Stimulated activated CD4-positive, alpha-beta T cell treated with anti-CD3 and anti-CD28 coated beads, Interleukin-4, amount 100 ng/mL, for 48 hours (primary cell): ENCODE results near the gene AGAP5.

Experiments
- DNase-seq, 2 donors: peaks; one replicate each; pipeline ENCODE4 v3.0.0-alpha.2; 2020; ENCODE audit warnings: low read depth in 2 of 2

AGAP5 gene

DNA sequence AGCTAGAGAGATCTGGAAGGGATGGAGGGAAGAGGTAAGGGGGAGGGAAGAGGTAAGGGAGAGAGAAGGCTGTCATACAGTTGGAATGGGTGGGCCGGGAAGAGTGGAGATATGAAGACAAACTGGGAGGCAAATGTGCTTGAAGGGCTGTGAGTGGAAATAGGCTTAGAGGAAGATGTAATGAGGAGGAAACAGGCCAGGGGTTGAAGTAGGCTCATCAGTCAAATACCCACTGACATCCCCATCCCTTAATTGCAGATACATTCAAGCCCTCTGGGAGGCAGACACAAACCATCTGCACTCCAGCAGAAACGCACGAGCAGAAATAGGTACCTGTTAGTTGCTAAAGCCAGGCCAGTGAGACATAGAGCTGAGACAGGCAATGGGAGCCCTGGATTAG lies 44.2 kb downstream of the AGAP5 start:
- no peak for DNase-seq

DNA sequence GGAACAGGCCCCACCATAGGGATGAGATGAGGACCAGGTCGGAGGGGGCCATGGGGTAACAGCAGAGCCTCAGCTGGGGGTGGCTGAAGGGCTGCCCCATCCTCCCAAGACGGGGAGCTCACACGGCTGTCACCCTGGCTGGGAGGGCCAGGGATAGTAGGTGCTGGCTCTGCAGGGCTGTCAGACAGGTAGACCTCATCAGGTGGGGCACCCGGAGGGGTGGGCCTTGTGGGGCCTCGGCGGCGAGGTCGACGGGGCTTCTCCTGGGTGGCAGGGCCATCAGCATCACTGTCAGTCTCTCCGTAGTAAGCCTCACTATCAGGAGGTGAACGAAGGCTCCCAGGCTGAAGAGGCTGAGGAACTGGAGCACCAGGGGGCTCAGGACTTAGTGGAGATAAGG lies 44.7 kb downstream of the AGAP5 start:
- DNase-seq, result no peak

DNA sequence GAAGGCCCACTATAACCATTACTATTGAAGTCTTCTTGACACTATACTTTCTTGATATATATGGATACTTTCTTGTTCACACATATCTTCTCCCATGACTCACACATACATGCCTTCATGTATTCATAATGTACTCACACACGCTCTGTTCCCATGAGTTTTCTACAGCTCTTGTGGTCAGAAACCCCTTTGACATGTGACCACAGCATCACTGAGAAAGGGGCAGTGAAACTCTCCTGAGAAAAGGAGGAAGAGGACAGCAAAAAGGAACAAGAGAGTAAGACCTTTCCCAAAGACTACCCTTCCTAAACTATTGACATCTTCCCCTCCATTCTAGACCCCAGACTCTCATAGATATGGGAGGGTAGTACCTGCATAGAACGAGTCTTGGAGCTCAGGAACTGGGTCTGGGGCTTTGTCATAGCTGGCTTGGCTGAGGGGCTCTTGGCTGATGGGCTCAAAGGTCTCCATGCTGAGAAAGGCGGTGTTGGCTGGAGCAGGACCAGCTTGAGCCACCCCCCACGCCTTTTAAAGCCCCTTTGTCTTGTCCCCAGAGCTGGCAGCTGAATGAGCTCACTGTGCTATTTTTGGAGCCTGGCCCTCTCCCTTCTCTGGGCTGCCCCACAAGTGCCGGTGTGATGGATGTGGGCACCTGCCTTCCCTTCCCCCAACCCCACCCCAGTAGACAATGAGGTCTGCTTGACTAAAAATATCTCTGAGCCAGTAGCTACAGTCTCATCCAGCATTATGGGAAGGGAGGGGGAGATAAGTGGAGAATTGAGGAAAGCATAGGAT lies 47.2 kb downstream of the AGAP5 start:
- no peak for DNase-seq

DNA sequence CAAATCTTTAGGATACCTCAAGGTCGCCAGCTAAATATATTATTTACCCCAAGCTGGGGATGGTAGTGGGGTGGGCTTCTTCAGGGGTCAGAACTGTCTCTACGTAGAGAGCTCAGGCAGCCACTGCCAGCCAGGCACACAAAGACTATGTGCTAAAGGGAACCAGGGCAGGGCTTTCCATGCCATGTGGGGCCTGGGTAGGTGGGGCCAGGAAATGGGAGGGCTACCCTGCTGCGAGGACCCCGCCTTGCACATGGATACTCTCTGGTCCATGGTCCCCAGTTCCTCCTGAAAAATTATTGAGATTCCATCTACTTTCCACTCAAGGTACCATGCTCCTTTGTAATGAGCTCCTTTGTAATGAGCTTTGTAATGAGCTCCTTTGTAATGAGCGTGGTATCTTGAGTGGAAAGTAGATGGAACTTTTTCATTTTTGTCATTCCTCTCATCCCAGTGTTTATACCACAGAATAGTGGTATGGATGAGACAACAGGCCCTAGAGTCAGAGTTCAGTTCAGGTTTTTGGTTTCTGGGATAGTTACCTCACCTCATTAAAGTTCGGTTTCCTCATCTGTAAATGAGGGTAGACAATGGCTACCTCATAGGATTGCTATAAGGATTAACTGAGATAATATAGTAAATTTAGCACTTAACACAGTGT lies 47.9 kb downstream of the AGAP5 start:
- DNase-seq, result no peak

DNA sequence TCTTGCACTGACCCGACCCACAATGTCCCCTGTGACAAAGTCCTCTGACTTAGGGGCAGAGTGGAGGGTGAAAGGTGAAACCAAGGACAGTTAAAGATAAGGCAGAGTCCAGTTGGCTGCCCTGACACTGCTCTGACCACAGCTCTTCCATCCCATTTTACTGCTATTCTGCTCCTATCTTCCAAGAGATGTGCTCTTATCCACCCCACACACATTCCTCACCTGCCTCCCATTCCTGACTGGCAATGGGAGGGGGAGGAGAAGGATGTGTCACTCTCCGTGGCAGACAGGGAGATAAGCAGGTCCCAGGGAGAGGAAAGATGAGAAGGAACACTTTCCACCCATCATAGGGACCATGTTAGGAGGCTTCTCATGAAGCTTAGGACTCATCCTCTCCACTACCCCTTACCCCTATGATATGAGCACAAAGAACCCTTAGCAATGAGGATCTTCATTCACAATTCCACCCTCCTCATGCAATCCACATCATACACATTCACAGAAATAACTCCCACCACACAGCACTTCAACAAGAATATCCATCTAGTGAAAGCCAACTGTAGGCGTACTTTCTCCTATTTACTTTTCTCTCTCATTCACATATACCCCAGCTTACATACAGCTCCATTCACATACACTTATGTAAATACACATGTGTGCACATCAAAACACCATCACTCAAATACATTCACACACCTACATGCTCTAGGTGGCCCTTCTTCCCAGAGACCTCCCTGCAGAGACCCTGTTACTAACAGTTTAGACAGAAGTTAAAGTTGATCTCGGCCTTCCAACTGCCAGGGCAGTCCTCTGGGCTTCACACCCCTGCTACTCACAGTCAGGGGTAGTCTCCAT lies 48.7 kb downstream of the AGAP5 start:
- no peak for DNase-seq

DNA sequence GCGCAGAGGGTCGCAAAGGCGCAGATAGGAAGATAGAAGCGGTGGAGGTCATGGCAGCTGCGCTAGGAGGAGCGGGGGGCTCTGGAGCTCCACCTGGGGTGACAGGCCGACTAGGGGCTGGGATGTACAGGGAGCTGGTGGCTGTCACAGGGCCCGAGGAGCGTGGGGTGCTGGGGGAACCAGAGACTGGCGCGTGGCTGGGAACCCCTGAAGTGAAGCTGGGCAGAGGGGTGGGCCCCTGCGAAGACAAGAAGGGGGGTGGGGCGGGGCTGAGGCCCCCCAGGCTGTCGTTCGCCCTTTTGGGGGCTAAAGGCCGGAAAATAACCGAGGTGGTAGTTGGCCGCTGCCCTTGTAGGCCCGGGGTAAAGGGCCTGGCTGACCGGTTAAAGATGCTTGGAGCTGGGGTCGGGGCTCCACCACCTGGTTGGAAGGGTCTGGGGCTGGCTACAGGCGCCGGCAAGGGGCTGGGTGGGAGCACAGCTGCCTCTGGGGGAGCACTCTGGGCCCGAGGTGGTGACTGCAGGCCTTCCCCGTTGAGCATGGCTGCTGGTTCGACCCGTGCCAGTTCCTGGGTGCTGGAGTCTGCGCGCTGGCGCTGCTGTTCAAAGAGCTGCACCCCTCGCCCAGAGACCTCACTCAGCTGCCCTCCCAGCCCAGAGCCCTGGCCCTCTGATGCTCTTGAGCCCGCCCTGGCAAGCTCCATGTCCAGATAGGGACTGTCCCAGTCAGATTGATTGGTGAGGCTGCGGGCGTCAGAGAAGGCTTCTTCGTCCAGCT lies 49.8 kb downstream of the AGAP5 start:
- DNase-seq, result no peak

DNA sequence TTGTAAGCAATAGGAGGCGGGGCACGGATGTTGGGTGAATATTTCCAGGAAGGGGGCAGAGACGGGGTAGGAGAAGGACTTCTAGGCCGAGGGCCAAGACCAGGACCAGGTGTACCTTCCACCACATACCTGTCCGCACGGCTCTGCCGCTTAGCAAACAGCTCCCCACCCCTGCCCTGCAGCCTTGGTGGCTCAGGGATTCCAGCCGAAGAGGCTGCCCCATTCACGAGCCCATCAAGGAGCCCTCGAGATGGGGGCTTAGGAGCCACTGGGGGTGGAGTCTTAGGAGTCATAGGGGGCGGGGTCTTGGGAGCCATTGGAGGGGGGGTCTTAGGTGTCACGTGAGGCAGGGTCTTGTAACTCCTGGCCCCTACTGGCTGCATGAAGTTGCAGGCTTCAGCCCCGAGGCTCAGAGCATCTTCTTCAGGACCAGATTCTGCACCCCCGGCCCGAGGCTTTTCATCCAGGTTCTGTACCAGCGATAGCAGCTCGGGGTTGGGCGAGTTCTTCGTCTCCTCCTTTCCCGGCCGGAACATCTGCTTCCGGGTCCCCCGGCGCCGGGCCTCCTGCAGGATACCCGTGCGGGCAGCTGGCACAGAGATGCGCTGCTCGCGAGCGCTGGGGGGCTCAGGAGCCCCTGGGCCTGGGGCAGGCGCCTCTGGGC lies 50.6 kb downstream of the AGAP5 start:
- DNase-seq, result peak in 1 of 2 donors; percentile 23

DNA sequence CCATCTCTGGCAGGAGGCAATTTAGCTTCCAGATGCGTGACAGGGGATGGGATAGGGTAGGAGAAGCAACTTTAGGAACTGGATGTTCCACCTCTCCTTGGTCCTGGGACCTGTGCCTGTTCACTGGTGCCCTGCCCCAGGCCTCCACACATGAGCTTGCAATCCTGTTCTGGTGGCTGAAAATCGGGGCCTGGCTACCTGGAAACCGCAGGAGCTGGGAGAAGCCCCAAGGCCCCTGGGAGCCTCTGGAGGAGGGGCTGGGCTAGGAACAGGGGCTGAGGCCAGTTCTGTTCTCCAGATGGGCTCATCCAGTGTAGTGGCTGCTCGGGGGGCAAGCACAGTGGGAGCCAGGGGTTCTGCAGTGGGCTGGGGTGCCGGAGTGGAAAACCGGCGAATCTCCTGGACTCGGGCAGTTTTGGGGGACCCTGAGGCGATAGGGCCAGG lies 51.3 kb downstream of the AGAP5 start:
- no peak for DNase-seq

DNA sequence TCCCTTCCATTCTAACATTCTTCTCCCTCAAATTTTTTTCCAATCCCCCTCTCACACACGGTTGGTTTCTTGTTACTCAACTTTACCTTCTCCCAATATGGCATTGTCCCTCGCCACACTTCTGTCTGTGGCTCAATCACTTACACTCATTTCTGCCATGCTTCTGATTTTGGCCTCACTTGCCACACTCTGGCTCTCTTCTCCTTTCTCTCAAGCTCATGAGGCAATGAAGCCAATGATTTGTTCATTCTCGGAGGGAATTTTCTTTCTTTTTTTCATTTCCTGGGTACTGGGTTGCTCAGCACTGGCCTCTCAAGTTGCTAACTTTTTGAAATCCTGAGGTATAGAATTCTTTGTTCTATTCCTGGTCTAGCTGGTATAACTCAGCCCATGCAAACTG lies 52.7 kb downstream of the AGAP5 start:
- DNase-seq, result no peak

DNA sequence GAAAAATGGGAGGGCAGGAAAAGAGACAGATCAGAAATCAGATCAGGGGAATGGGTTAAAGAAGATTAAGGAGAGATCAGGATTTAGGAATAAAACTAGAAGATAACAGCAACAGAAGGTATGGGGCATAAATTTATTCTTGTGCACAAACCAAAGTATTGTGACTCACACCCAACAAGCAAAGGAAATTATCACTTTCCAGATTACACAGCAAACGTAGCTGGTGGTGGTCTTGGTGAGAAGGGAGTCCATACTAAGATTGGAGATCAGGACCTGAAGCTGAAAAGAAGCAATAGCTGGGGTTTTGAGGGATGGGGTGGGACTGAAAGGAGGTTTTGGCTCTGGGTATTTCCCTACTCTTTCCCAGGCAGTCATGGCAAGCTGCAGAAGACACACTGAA lies 53.1 kb downstream of the AGAP5 start:
- DNase-seq, result no peak

DNA sequence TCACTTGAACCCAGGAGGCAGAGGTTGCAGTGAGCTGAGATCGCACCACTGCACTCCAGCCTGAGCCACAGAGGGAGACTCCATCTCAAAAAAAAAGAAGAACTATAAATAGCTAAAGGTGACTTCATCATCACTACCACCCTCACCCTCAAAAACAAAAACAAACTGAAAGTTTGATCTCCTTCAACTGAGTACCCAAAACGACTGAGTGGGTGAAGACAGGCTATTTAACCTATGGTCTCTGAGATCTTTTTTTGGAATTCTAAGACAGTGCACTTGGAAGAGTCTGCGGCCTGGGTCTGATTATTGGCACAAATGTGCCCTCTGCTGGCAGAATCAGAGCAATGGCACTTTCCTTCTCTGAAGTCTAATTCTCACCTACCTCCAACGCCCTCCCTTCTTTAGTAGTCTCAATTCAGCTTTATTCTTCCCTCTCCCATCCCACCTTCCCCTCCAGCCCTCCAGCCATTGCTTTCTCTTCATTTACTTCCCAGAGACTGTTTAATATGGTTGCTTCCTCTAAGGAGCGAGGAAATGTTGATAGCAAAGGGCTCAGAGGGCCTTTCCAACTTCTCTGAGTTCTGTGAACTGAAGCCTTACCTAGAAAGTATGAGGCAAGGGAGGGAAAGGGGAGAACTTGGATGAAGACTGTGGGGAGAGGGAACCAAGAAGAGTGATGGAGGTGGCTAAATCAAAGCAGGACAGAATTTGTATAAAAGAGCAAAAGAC lies 53.7 kb downstream of the AGAP5 start:
- DNase-seq, result no peak

DNA sequence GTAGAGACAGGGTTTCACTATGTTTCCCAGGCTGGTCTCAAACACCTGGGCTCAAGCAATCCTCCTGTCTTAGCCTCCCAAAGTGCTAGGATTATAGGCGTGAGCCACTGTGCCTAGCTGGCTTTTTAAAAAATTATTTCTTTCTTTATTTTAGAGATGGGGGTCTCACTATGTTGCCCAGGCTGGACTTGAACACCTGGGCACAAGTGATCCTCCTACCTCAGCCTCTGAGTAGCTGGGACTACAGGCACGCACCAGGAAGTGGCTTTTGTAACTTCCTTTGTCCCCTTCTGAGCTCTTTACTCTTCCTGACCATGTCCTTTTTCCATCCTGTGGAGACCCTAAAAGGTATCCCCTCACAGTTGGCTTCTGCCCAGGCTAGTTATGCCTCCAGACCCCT lies 54.5 kb downstream of the AGAP5 start:
- no peak for DNase-seq

DNA sequence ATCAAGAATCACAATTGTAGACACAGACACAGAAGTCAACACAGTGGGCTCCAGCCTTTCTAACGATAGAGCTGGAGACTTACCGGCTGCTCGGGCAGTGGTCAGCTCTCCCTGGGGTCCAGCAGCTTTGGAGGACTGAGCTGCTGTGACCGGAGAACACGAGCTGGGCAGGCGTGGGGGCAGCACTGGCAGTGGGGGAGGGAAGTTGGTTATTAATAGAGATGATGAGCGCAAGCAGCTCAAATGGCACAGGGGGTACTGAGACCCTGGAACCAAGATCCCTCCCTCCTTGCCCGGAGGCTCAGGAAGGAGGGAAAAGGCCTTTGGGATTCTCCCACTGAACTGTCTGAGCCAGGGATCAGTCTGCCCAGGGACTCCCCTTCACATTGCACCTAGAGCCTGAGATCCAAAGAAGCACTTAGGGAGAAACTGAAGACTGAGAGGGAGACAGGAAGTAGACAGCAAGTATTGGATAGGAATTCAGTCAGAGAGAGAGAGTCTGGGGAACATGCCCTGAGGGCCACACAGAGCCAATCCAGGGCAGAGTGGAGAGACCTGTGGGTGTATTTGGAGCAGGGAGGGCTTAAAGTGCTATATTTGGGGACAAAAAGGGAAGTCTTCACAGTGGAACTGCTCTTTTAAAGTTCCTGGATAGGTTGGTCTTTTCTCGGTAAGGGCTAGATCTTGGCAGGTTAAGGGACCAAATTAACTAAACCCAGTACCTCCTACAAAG lies 56.4 kb downstream of the AGAP5 start, which contains the start of gene MYOZ1:
MYOZ1 (minus strand) TSS at position 147 of the 733 bp plus-strand sequence. CDS start 1,457 bp downstream, outside the sequence.
- no peak for DNase-seq

DNA sequence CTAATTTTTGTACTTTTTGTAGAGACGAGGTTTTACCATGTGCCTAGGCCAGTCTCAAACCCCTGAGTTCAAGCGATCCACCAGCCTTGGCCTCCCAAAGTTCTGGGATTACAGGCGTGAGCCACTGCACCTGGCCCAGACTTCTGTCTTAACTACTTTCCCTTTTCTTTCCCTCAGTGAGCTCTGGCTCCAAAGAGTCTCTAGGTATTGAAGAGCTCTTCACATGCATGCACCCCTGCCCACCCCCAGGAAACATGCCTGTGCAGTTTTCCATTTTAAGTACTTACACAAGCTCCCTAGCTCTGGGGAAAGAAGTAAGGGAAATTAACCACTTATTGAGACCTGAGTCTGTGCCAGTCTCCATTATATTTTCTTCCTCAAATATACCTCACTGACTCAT lies 58.6 kb downstream of the AGAP5 start:
- no peak for DNase-seq

DNA sequence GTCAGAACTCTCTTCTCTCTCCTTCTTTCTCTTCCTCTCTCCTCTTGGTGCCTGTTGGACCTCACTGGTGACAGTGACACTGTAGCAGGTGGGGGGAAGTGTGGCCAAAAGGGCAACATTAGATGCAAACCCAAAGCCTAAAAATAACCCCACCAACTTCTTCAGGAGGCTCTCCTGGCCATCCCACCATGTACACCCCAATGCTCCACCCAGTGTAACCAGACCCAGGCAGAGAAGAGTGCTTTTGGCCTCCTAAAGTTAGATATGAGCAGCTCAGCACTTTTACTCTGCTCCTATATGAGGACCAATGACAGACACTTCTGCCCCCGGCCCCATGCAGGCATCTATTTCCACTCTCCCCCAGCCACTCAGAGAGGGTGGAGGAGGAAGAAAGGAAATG lies 62.1 kb downstream of the AGAP5 start:
- DNase-seq, result no peak

DNA sequence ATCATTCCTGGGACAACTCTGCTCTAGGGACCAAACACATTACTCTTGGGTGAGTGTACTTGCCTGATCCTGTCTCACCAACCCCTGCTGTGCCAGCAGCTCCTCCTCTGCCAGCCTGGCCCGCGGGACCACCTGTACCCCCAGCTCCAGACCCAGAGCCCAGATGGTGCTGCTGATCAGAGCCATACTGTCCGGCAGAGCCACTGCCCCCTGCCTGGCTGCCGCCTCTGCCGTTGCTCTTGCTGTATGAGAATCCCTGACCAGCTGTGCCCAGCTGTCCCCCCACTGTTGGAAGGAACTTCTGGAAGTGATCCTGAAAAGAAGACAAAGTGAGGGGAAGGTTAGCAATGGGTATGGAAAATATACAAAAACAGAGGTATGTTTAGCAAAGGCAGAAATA lies 63.5 kb downstream of the AGAP5 start:
- DNase-seq, result no peak

DNA sequence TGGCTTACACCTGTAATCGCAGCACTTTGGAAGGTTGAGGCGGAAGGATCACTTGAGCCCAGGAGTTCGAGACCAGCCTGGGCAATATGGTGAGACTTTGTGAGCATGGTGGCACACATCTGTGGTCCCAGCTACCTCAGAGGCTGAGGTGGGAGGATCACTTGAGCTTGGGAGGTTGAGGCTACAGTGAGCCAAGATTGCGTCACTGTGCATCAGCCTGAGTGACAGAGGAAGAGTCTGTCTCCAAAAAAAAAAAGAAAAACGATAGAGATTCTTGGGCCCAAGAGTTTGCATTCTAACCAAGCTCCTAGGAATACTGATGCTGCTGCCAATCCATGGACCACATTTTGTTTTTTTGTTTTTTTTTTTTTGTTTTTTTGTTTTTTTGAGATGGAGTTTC lies 68.7 kb downstream of the AGAP5 start:
- DNase-seq, result no peak

DNA sequence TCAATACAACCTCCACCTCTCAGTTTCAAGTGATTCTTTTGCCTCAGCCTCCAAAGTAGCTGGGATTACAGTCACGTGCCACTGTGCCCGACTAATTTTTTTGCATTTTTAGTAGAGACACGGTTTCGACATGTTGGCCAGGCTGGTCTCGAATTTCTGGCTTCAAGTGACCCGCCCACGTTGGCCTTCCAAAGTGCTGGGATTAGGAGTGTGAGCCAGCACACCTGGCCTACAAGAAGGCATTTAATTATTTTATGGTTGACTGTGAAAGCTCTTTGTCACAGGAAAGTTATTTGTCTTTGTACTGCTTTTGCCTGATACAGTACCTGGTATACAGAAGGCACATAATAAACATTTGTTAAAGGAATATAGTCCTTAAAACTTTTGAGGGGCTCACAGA lies 69.5 kb downstream of the AGAP5 start:
- no peak for DNase-seq

DNA sequence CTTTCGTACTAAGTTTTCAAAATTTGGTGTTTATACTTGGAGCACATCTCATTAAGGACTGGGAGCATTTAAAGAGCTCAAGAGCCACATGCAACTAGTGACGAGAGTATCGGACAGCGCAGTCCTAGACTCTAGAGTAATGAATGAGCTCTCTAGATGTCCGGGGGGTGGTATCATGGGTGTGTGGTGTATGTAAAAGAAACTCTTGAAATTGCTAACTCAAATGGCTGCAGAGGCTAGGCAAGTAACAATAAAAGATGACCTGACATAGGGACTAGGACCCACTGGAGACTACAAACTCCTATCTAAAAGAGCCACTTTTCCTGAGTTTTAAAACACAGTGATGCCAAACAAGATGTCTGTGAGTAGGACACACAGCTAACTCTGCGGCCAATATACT lies 70.6 kb downstream of the AGAP5 start:
- no peak for DNase-seq
